HepG2 (cell line): ENCODE data around the gene ERV3-1. TPM values are rescaled to one million over a fixed set of nuclear protein-coding genes. Genes with fewer than 3 reads are reported as not detected.
A peak's percentile ranks its signal among the peaks of the same experiment; 100 is the strongest.

Source experiments
- ARNT ChIP-seq: fragments of 450-650 bp; IDR thresholded peaks from 2 replicates; pipeline ENCODE4 v1.6.1; 2017
- ASH2L ChIP-seq: fragments of 300-600, 200-600 bp; sonication (generic); IDR thresholded peaks from 2 replicates; pipeline ENCODE4 v1.7.0; 2017; ENCODE audit warnings: low read depth, mild to moderate bottlenecking, moderate library complexity, mixed read lengths, low read length; ENCODE audit not compliant: insufficient read length
- HNF1A ChIP-seq, 2 experiments: sonication (generic) in 1 of 2; formaldehyde crosslinking in 1 of 2; IDR thresholded peaks; 2 replicates each; pipeline versions ENCODE4 v1.4.0 to v1.6.1; 2016 to 2020; ENCODE audit warnings: borderline replicate concordance in 1 of 2, low read depth in 1 of 2, mild to moderate bottlenecking in 1 of 2, missing genetic modification reagents in 1 of 2
- MYNN ChIP-seq: sonication (generic); formaldehyde crosslinking; IDR thresholded peaks from 2 replicates; pipeline ENCODE4 v1.4.0; 2020; ENCODE audit warnings: mild to moderate bottlenecking, low read depth, missing genetic modification reagents
- NCOA1 ChIP-seq: sonication (generic); formaldehyde crosslinking; IDR thresholded peaks from 2 replicates; pipeline ENCODE4 v1.9.0; 2021; ENCODE audit warnings: missing genetic modification reagents
- RBAK ChIP-seq: sonication (generic); formaldehyde crosslinking; IDR thresholded peaks from 2 replicates; pipeline ENCODE4 v1.5.1; 2020; ENCODE audit warnings: mild to moderate bottlenecking, missing genetic modification reagents
- SNAPC2 ChIP-seq: sonication (generic); formaldehyde crosslinking; IDR thresholded peaks from 2 replicates; pipeline ENCODE4 v1.8.1; 2022; ENCODE audit warnings: mild to moderate bottlenecking, missing genetic modification reagents
- SRSF4 ChIP-seq: fragments of 200-400 bp; formaldehyde crosslinking; IDR thresholded peaks from one replicate; pipeline ENCODE4 v1.6.1; 2018; ENCODE audit warnings: mild to moderate bottlenecking, low read depth, low read length, moderate library complexity; ENCODE audit not compliant: poor library complexity, severe bottlenecking
- TERF1 ChIP-seq: sonication (generic); formaldehyde crosslinking; IDR thresholded peaks from 2 replicates; pipeline ENCODE4 v1.8.0; 2022; ENCODE audit warnings: mild to moderate bottlenecking, missing genetic modification reagents, moderate library complexity
- ZFX ChIP-seq: sonication (generic); formaldehyde crosslinking; IDR thresholded peaks from 2 replicates; pipeline ENCODE4 v1.4.0; 2020; ENCODE audit warnings: mild to moderate bottlenecking, low read depth, missing genetic modification reagents, moderate library complexity
- ZNF224 ChIP-seq: sonication (generic); formaldehyde crosslinking; IDR thresholded peaks from 2 replicates; pipeline ENCODE4 v1.5.0; 2020; ENCODE audit warnings: mild to moderate bottlenecking, missing genetic modification reagents
- ZNF446 ChIP-seq: sonication (generic); formaldehyde crosslinking; IDR thresholded peaks from 2 replicates; pipeline ENCODE4 v1.5.0; 2020; ENCODE audit warnings: mild to moderate bottlenecking, missing genetic modification reagents
- ZSCAN22 ChIP-seq: sonication (generic); formaldehyde crosslinking; IDR thresholded peaks from 2 replicates; pipeline ENCODE4 v1.4.0; 2020; ENCODE audit warnings: mild to moderate bottlenecking, missing genetic modification reagents
- ZSCAN25 ChIP-seq: sonication (generic); formaldehyde crosslinking; IDR thresholded peaks from 2 replicates; pipeline ENCODE4 v1.8.0; 2022; ENCODE audit warnings: mild to moderate bottlenecking, missing genetic modification reagents
- ZZZ3 ChIP-seq: sonication (generic); formaldehyde crosslinking; IDR thresholded peaks from 2 replicates; pipeline ENCODE4 v1.4.0; 2020; ENCODE audit warnings: missing genetic modification reagents, mild to moderate bottlenecking, borderline replicate concordance
- polyA plus RNA-seq, 8 experiments: library from polyadenylated mRNA; depleted of rRNA in 3 of 8; stranded (reverse) in 7 of 8; unstranded in 1 of 8; fragments of >200 nt; fragmentation: Illumina TruSeq in 4 of 8; extraction: Trizol in 4 of 8; gene quantifications; 2 replicates each; pipeline versions ENCODE4 v1.2.1 to v1.2.3, GENCODE V29; 2011 to 2016; ENCODE audit warnings: low read depth in 4 of 8, missing spikeins in 1 of 8, mixed read lengths in 1 of 8; ENCODE audit not compliant: insufficient read depth in 1 of 8
- total RNA-seq, 5 experiments: library from RNA; depleted of rRNA; stranded (reverse); fragments of >200 nt; fragmentation: Illumina TruSeq; extraction: Trizol; gene quantifications; 2 replicates each; pipeline ENCODE4 v1.2.3, GENCODE V29; 2016; ENCODE audit warnings: low read depth in 1 of 5
- TF ChIP-seq, protein P1 (sequence below): sonication (generic); formaldehyde crosslinking; IDR thresholded peaks from 2 replicates; pipeline ENCODE4 v1.5.0; 2020; ENCODE audit warnings: missing genetic modification reagents
- TF ChIP-seq, protein P2 (sequence below): sonication (generic); formaldehyde crosslinking; IDR thresholded peaks from 2 replicates; pipeline ENCODE4 v1.4.0; 2020; ENCODE audit warnings: missing genetic modification reagents
- TF ChIP-seq, protein P3 (sequence below): sonication (generic); formaldehyde crosslinking; IDR thresholded peaks from 2 replicates; pipeline ENCODE4 v1.9.0; 2022; ENCODE audit warnings: missing genetic modification reagents, mild to moderate bottlenecking, borderline replicate concordance

ERV3-1 gene
- total and polyA plus RNA-seq, 2 of the 13 experiments (the other 11 are each of a cell fraction or from before 2014, with no cell fraction given) = 20.4 to 86.3 TPM

GRCh38 chr7:64999165-65000004 lies 7.1 kb downstream of the ERV3-1 start (continued):
- TF ChIP-seq SRSF4 (no peak), ARNT (no peak), ZSCAN22 (CRISPR knock-in tag) (0 out of 2 replicates have a peak, but pooled peaks have one; percentile 28), MYNN (CRISPR knock-in tag) (0 out of 2 replicates have a peak, but pooled peaks have one; percentile 73), ZSCAN25 (no peak), ZZZ3 (CRISPR knock-in tag) (no peak), ASH2L (peak; percentile 50), RBAK (CRISPR knock-in tag) (no peak), ZNF224 (CRISPR knock-in tag) (0 out of 2 replicates have a peak, but pooled peaks have one; percentile 22), SNAPC2 (CRISPR knock-in tag) (no peak), TERF1 (CRISPR knock-in tag) (no peak), HNF1A (IDR thresholded peaks at IDR 0.05; ENCODE audit: low read depth) (peak; percentile 74; the same call in 1 of the 2 replicates), HNF1A (CRISPR knock-in tag; IDR thresholded peaks at IDR 0.05; ENCODE audit: borderline replicate concordance) (peak; percentile 86; the same call in 1 of the 2 replicates), ZNF446 (CRISPR knock-in tag) (no peak), NCOA1 (CRISPR knock-in tag) (peak; percentile 98), ZFX (CRISPR knock-in tag) (peak; percentile 33; the same call in 1 of the 2 replicates)
- TF ChIP-seq, protein P1, sequence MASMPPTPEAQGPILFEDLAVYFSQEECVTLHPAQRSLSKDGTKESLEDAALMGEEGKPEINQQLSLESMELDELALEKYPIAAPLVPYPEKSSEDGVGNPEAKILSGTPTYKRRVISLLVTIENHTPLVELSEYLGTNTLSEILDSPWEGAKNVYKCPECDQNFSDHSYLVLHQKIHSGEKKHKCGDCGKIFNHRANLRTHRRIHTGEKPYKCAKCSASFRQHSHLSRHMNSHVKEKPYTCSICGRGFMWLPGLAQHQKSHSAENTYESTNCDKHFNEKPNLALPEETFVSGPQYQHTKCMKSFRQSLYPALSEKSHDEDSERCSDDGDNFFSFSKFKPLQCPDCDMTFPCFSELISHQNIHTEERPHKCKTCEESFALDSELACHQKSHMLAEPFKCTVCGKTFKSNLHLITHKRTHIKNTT (CRISPR knock-in tag) = no peak
- TF ChIP-seq, protein P2, sequence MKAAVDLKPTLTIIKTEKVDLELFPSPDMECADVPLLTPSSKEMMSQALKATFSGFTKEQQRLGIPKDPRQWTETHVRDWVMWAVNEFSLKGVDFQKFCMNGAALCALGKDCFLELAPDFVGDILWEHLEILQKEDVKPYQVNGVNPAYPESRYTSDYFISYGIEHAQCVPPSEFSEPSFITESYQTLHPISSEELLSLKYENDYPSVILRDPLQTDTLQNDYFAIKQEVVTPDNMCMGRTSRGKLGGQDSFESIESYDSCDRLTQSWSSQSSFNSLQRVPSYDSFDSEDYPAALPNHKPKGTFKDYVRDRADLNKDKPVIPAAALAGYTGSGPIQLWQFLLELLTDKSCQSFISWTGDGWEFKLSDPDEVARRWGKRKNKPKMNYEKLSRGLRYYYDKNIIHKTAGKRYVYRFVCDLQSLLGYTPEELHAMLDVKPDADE = no peak
- TF ChIP-seq, protein P3, sequence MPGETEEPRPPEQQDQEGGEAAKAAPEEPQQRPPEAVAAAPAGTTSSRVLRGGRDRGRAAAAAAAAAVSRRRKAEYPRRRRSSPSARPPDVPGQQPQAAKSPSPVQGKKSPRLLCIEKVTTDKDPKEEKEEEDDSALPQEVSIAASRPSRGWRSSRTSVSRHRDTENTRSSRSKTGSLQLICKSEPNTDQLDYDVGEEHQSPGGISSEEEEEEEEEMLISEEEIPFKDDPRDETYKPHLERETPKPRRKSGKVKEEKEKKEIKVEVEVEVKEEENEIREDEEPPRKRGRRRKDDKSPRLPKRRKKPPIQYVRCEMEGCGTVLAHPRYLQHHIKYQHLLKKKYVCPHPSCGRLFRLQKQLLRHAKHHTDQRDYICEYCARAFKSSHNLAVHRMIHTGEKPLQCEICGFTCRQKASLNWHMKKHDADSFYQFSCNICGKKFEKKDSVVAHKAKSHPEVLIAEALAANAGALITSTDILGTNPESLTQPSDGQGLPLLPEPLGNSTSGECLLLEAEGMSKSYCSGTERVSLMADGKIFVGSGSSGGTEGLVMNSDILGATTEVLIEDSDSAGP (CRISPR knock-in tag) = no peak; the same call in 1 of the 2 replicates
